Choroid plexus epithelial cell (primary cell): ENCODE results near the gene PTH2.
"Not testable (repeated sequence)": the region's sequence is repeated elsewhere in the genome, so short reads cannot be mapped to it uniquely, and the experiment has no call there.

Experiments
- DNase-seq: peaks from one replicate; pipeline ENCODE4 v3.0.0-alpha.2; 2010; ENCODE audit warnings: low read depth
- H3K4me3 ChIP-seq: 2 replicates; pipeline ENCODE4 v1.5.1; 2011; ENCODE audit warnings: low read depth, mild to moderate bottlenecking, control low read depth, low read length, moderate library complexity
- CTCF ChIP-seq: conservative IDR thresholded peaks from 2 replicates; pipeline ENCODE4 v1.5.1; 2011; ENCODE audit warnings: low read depth, mild to moderate bottlenecking, control low read depth, inconsistent platforms, low read length, moderate library complexity

Gene PTH2

GRCh38 chr19:49382639-49383038 is 40.6 kb downstream of the PTH2 start:
- DNase-seq, result no peak
- no peak for TF ChIP-seq CTCF
- no peak overlapping the region for H3K4me3 ChIP-seq

GRCh38 chr19:49380391-49380790 is 42.9 kb downstream of the PTH2 start:
- no peak for TF ChIP-seq CTCF
- no peak for DNase-seq
- no peak overlapping the region for H3K4me3 ChIP-seq

GRCh38 chr19:49378512-49378911 is 44.7 kb downstream of the PTH2 start:
- no peak overlapping the region for H3K4me3 ChIP-seq
- DNase-seq, result no peak
- no peak for TF ChIP-seq CTCF

GRCh38 chr19:49374665-49375434 is 48.4 kb downstream of the PTH2 start:
- TF ChIP-seq CTCF, result no peak
- H3K4me3 ChIP-seq, result no peak overlapping the region
- DNase-seq, result no peak

GRCh38 chr19:49373174-49373573 is 50.1 kb downstream of the PTH2 start:
- not testable (repeated sequence) for DNase-seq, H3K4me3 ChIP-seq
